Ascending aorta (tissue), 2 donors: Measurements from ENCODE around the gene G6PD. TPM values are rescaled to one million over a fixed set of nuclear protein-coding genes. Genes with fewer than 3 reads are reported as not detected.

Experiments used
- DNase-seq, 2 donors: peaks; one replicate each; pipeline ENCODE4 v3.0.0-alpha.2; 2019; ENCODE audit warnings: low spot score in 2 of 2
- H3K27ac ChIP-seq, 2 donors: fragments of 200-600 bp; sonication (generic); one replicate each; pipeline ENCODE4 v1.5.1; 2016 to 2017; ENCODE audit warnings: mild to moderate bottlenecking in 1 of 2
- H3K27me3 ChIP-seq: fragments of 200-600 bp; sonication (generic); one replicate; pipeline ENCODE4 v1.5.1; 2017
- H3K36me3 ChIP-seq, 2 donors: fragments of 200-600 bp; sonication (generic); one replicate each; pipeline ENCODE4 v1.5.1; 2016
- H3K4me1 ChIP-seq, 2 donors: fragments of 200-600 bp; sonication (generic); one replicate each; pipeline ENCODE4 v1.5.1; 2016 to 2017; ENCODE audit warnings: mild to moderate bottlenecking in 1 of 2
- H3K4me3 ChIP-seq, 2 donors: fragments of 200-600 bp; sonication (generic); one replicate each; pipeline ENCODE4 v1.5.1; 2016 to 2017; ENCODE audit warnings: mild to moderate bottlenecking in 1 of 2
- H3K9me3 ChIP-seq, 2 donors: fragments of 200-600 bp; sonication (generic); one replicate each; pipeline ENCODE4 v1.5.1; 2016
- intact Hi-C: fragments of 100-400 bp; cut with DNase I; formaldehyde crosslinking; loops from one replicate; pipeline ENCODE4 v1.15.1; 2023
- total RNA-seq: library from RNA; depleted of rRNA; stranded (reverse); fragments of >200 nt; gene quantifications from one replicate; pipeline ENCODE4 v1.1.0, GENCODE V29; 2016
- TF ChIP-seq, protein P1 (sequence below), 3 experiments: fragments of 200-600 bp in 2 of 3; fragments of 450-650 bp in 1 of 3; sonication (generic) in 2 of 3; IDR thresholded peaks; one replicate each; pipeline ENCODE4 v1.5.1; 2016 to 2019; ENCODE audit warnings: antibody characterized with exemption in 3 of 3, mild to moderate bottlenecking in 1 of 3, moderate library complexity in 1 of 3

The G6PD gene
- total RNA-seq, 1 donor from 2014 or later: 89.7 TPM

DNA sequence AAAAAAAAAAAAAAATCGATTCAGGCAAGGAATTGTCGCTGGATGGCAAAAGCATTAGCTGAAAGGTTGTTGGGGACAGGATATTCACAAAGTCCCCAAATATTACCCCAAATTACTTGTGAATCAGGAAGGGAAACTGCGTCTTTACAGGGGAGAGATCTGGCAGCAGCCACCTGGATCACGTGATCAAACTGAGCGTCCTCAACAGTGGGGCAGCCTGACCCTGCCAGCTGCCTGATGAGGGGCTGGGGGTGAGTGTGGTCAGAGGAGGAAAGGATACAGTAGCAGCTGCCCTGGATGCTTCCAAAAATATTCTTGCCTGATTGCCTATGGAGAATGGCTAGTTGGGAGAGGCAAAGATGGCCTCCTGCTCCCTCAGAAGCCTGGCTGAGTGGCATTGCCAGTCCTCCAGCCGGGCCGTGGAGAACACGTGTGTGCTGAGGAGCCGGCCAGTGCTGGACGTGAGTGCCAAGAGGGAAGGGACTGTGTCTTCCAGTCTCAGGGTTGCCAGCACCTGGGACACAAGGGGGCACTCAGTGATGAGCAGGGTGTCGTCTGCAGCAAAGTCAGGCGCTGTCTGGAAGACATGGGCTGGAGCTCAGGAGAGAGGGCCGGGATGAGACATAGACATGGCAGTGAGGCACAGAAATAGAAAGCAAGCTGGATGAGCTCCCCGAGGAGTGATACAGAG lies 64.6 kb downstream of the G6PD start:
- no peak overlapping the region for H3K27ac ChIP-seq
- intact Hi-C loops: no loop called here
- no peak for DNase-seq

More for the DNA sequence above, 64.6 kb downstream of the G6PD start:
- Histone ChIP-seq H3K4me3 (no peak overlapping the region), H3K4me1 (peaks cover 0 to 6% of the 10 kb centered on the region in 2 donors), H3K36me3 (no peaks in the 10 kb centered on the region), H3K27me3 (no peaks in the 10 kb centered on the region), H3K9me3 (no peaks in the 10 kb centered on the region)
- TF ChIP-seq, protein P1, sequence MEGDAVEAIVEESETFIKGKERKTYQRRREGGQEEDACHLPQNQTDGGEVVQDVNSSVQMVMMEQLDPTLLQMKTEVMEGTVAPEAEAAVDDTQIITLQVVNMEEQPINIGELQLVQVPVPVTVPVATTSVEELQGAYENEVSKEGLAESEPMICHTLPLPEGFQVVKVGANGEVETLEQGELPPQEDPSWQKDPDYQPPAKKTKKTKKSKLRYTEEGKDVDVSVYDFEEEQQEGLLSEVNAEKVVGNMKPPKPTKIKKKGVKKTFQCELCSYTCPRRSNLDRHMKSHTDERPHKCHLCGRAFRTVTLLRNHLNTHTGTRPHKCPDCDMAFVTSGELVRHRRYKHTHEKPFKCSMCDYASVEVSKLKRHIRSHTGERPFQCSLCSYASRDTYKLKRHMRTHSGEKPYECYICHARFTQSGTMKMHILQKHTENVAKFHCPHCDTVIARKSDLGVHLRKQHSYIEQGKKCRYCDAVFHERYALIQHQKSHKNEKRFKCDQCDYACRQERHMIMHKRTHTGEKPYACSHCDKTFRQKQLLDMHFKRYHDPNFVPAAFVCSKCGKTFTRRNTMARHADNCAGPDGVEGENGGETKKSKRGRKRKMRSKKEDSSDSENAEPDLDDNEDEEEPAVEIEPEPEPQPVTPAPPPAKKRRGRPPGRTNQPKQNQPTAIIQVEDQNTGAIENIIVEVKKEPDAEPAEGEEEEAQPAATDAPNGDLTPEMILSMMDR (IDR thresholded peaks at IDR 0.05): no peak

Other genes with a start within 250 kb of the G6PD start
- gene FLNA, start 172.2 kb downstream of the G6PD start, total RNA-seq: 6,152 TPM
- 86.3 TPM for gene EMD, start 167.6 kb downstream of the G6PD start, total RNA-seq
- 4,298 TPM for gene RPL10, start 148.5 kb downstream of the G6PD start, total RNA-seq
- gene DNASE1L1, start 137.6 kb downstream of the G6PD start, total RNA-seq: 52.5 TPM
- gene TAFAZZIN, start 135.3 kb downstream of the G6PD start, total RNA-seq: 33.4 TPM
- gene ATP6AP1, start 118.2 kb downstream of the G6PD start, total RNA-seq: 52.6 TPM
- gene GDI1, start 109.7 kb downstream of the G6PD start, total RNA-seq: 67.4 TPM
- 52.4 TPM for gene FAM50A, start 102.7 kb downstream of the G6PD start, total RNA-seq
- 10.0 TPM for gene PLXNA3, start 88.6 kb downstream of the G6PD start, total RNA-seq
- 52.0 TPM for gene LAGE3, start 67.6 kb downstream of the G6PD start, total RNA-seq
- gene UBL4A, start 60.2 kb downstream of the G6PD start, total RNA-seq: 127 TPM
- gene SLC10A3, start 56.2 kb downstream of the G6PD start, total RNA-seq: 66.2 TPM
- gene FAM3A, start 30.6 kb downstream of the G6PD start, total RNA-seq: 69.9 TPM
- 37.5 TPM for gene IKBKG, start 774 bp upstream of the G6PD start, total RNA-seq
- gene CTAG1A, start 38.3 kb upstream of the G6PD start, total RNA-seq: not detected
- not detected for gene CTAG1B, start 72.4 kb upstream of the G6PD start, total RNA-seq
- gene CTAG2, start 106.7 kb upstream of the G6PD start, total RNA-seq: not detected
- gene GAB3, start 204.2 kb upstream of the G6PD start, total RNA-seq: 2.9 TPM
- 3.4 TPM for gene DKC1, start 216.0 kb upstream of the G6PD start, total RNA-seq